ENCODE measurements around the gene DEPDC7. TPM values are rescaled to one million over a fixed set of nuclear protein-coding genes. Genes with fewer than 3 reads are reported as not detected.

DEPDC7 gene
- total and polyA plus RNA-seq, 2 of the 8 experiments (the other 6 are each of a cell fraction or from before 2014, with no cell fraction given), result 3.1 to 7.6 TPM

DNA sequence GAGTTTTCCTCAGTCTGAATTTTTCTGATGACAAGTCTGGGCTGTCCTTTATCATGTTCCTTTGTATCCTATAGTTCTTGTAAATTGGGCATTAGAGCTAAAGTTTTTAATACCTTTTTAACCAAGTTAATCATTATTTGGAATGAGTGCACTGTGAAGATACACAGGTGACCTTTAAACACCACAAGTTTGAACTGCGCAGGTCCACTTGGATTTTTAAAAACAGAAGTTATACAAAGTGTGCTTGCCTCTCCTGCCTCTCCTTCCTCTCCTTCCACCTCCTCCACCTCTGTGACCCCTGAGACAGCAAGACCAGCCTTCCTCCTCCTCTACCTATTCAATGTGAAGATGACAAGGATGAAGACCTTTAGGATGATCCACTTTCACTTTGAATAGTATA, 19.3 kb downstream of the DEPDC7 start:
- Histone ChIP-seq H2BK12ac (ENCODE audit: low read depth, low read length) (no peak overlapping the region), H3K14ac (ENCODE audit: insufficient read length) (no peak overlapping the region), H3K23me2 (ENCODE audit: low read depth, low read length) (no peaks in the 10 kb centered on the region; the same call in 1 of the 2 replicates), H3K36me3 (ENCODE audit: control insufficient read depth in 2 of 4, insufficient read depth in 4 of 4, low read length in 3 of 4) (no peaks in the 10 kb centered on the region; a peak in 1 of 8 replicates), H3K23ac (ENCODE audit: insufficient read length) (no peak overlapping the region), H3K9ac (replicated peaks in 1 of 4; ENCODE audit: extremely low read depth in 1 of 4, low read depth in 3 of 4, low read length in 3 of 4) (no peak overlapping the region), H3K18ac (ENCODE audit: extremely low read depth, low read length) (no peak overlapping the region), H4K91ac (replicated peaks; ENCODE audit: insufficient read length, low read length) (no peak overlapping the region), H4K8ac (ENCODE audit: extremely low read depth, insufficient read depth, low read length) (no peak overlapping the region), H3K79me2 (ENCODE audit: control insufficient read depth in 1 of 2, insufficient read depth in 2 of 2, low read length in 2 of 2) (no peaks in the 10 kb centered on the region), H3K4ac (replicated peaks; ENCODE audit: insufficient read length, low read depth, low read length) (no peak overlapping the region), H3K56ac (replicated peaks; ENCODE audit: insufficient read length, low read depth, low read length) (no peak overlapping the region), H3K27ac (ENCODE audit: low read depth, low read length) (no peak overlapping the region), H2AK5ac (ENCODE audit: low read depth, low read length) (no peak overlapping the region), H4K5ac (ENCODE audit: insufficient read length, low read depth, low read length) (no peak overlapping the region), H3K79me1 (ENCODE audit: low read depth, low read length) (no peaks in the 10 kb centered on the region), H4K20me1 (replicated peaks in 1 of 2; ENCODE audit: control insufficient read depth in 1 of 2, insufficient read depth in 2 of 2, low read length in 2 of 2) (peaks cover 0 to 1% of the 10 kb centered on the region in 2 experiments), H3K9me3 (ENCODE audit: insufficient read depth in 2 of 2, low read depth in 1 of 2, low read length in 1 of 2) (no peaks in the 10 kb centered on the region), H3K4me2 (ENCODE audit: insufficient read depth in 1 of 2, low read depth in 2 of 2, low read length in 2 of 2) (no peak overlapping the region), H2BK120ac (replicated peaks; ENCODE audit: low read depth, low read length) (no peak overlapping the region), H3K27me3 (replicated peaks in 1 of 4; ENCODE audit: control insufficient read depth in 3 of 4, extremely low read depth in 1 of 4, insufficient read depth in 3 of 4, low read length in 3 of 4) (no peaks in the 10 kb centered on the region), H3K4me1 (replicated peaks in 1 of 4; ENCODE audit: control insufficient read depth in 3 of 4, insufficient read depth in 4 of 4, low read length in 3 of 4) (no peaks in the 10 kb centered on the region; a peak in 1 of 7 replicates), H2BK20ac (ENCODE audit: low read length) (no peak overlapping the region), H2AFZ (ENCODE audit: low read length) (no peak overlapping the region), H3K4me3 (ENCODE audit: extremely low read depth in 1 of 4, insufficient read depth in 2 of 4, low read depth in 3 of 4, low read length in 4 of 4) (no peak overlapping the region), H2BK5ac (ENCODE audit: low read depth, low read length) (no peak overlapping the region), H2BK15ac (ENCODE audit: low read length) (no peak overlapping the region)
- ChIA-PET POLR2A (ENCODE audit: partially characterized antibody) (interaction anchor here (0.7 to 4.2 kb wide), 3 partner anchors 10 to 90 kb away, joined by 3 to 11 read pairs (median 5); partner anchors contain the start of gene DEPDC7), CTCF (ENCODE audit: partially characterized antibody) (interaction anchor here (0.8 to 1.3 kb wide), 2 partner anchors 13 to 30 kb away, joined by 3 to 6 read pairs; no protein-coding TSS in a partner anchor)
- 100% methylated on average over 1 of the region's 1 CpG; no CpG with 5 or more reads in 1 of the 2 experiments for WGBS, 2 experiments (ENCODE audit: extremely low coverage in 1 of 2, insufficient coverage in 1 of 2, insufficient read length in 1 of 2, insufficient replicate concordance in 2 of 2, low coverage in 1 of 2, low lambda C conversion rate in 2 of 2, missing lambda C conversion rate in 1 of 2)
- no peak for FAIRE-seq
- no peak for DNase-seq (ENCODE audit: low read depth in 1 of 2, low spot score in 2 of 2)
- TF ChIP-seq BCL11A (IDR thresholded peaks at IDR 0.05; ENCODE audit: low read depth in 2 of 2, low read length in 2 of 2), result no peak
- TF ChIP-seq SP4 (IDR thresholded peaks at IDR 0.05; ENCODE audit: low read length), result no peak
- no peak for TF ChIP-seq FOSL1 (IDR thresholded peaks at IDR 0.05; ENCODE audit: insufficient read depth, low read depth, low read length)
- TF ChIP-seq SAP30 (IDR thresholded peaks at IDR 0.05; ENCODE audit: insufficient read depth, insufficient replicate concordance, low read length), result no peak
- TF ChIP-seq, protein P1, sequence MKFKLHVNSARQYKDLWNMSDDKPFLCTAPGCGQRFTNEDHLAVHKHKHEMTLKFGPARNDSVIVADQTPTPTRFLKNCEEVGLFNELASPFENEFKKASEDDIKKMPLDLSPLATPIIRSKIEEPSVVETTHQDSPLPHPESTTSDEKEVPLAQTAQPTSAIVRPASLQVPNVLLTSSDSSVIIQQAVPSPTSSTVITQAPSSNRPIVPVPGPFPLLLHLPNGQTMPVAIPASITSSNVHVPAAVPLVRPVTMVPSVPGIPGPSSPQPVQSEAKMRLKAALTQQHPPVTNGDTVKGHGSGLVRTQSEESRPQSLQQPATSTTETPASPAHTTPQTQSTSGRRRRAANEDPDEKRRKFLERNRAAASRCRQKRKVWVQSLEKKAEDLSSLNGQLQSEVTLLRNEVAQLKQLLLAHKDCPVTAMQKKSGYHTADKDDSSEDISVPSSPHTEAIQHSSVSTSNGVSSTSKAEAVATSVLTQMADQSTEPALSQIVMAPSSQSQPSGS (IDR thresholded peaks at IDR 0.05; ENCODE audit: low read length), result no peak
- TF ChIP-seq JUN (IDR thresholded peaks at IDR 0.05; ENCODE audit: low read depth, low read length), result no peak
- TF ChIP-seq RAD21 (IDR thresholded peaks at IDR 0.05 in 1 of 2, conservative IDR thresholded peaks at IDR 0.05 in 1 of 2; ENCODE audit: low read depth in 2 of 2, low read length in 2 of 2), result no peak
- TF ChIP-seq SRF (IDR thresholded peaks at IDR 0.05; ENCODE audit: low read depth, low read length), result no peak
- TF ChIP-seq SIRT6 (IDR thresholded peaks at IDR 0.05; ENCODE audit: low read length), result no peak
- TF ChIP-seq KDM4A (IDR thresholded peaks at IDR 0.05; ENCODE audit: low read depth, low read length, severe bottlenecking), result no peak
- TF ChIP-seq CHD2 (IDR thresholded peaks at IDR 0.05; ENCODE audit: low read length), result no peak
- TF ChIP-seq RNF2 (IDR thresholded peaks at IDR 0.05; ENCODE audit: borderline replicate concordance, low read depth, low read length, missing control alignments, poor library complexity, severe bottlenecking), result no peak

Data from H1 (cell line).